GM12878 (cell line): ENCODE data around the gene TESK2. TPM values are rescaled to one million over a fixed set of nuclear protein-coding genes. Genes with fewer than 3 reads are reported as not detected.

ENCODE experiments used
- NRF1 ChIP-seq: conservative IDR thresholded peaks from 2 replicates; pipeline ENCODE4 v1.6.1; 2011; ENCODE audit warnings: mild to moderate bottlenecking, low read depth, low read length, improper control_type of control experiment
- RUNX3 ChIP-seq: IDR thresholded peaks from 2 replicates; pipeline ENCODE4 v1.6.1; 2012; ENCODE audit warnings: low read length, inconsistent platforms
- STAT3 ChIP-seq: IDR thresholded peaks from 2 replicates; pipeline ENCODE4 v1.6.1; 2011; ENCODE audit warnings: low read depth, low read length, improper control_type of control experiment
- polyA plus RNA-seq, 11 experiments: library from polyadenylated mRNA; depleted of rRNA in 4 of 11; unstranded in 6 of 11; stranded (reverse) in 5 of 11; fragments of >200 nt; fragmentation: Nextera tagmentation in 4 of 11; fragmentation: Illumina TruSeq in 1 of 11; extraction: Ambion mirVana in 4 of 11; extraction: Trizol in 1 of 11; gene quantifications; 1 replicate in 1 of 11; 2 replicates in 10 of 11; pipeline versions ENCODE4 v1.2.1 to v1.2.3, GENCODE V29; 2011 to 2016; ENCODE audit warnings: inconsistent platforms in 2 of 11, missing spikeins in 2 of 11, low read depth in 1 of 11
- total RNA-seq, 4 experiments: library from RNA; depleted of rRNA in 3 of 4; stranded (reverse); fragments of >200 nt in 3 of 4; fragmentation: Illumina TruSeq in 1 of 4; extraction: Trizol in 1 of 4; gene quantifications; 2 replicates each; pipeline versions ENCODE4 v1.2.1 to v1.2.3, GENCODE V29; 2013 to 2021
- TF ChIP-seq, protein P1 (sequence below): fragments of 450-650 bp; IDR thresholded peaks from 2 replicates; pipeline ENCODE4 v1.6.1; 2016; ENCODE audit warnings: mild to moderate bottlenecking, moderate library complexity, borderline replicate concordance
- TF ChIP-seq, protein P2 (sequence below), 3 experiments: IDR thresholded peaks in 2 of 3; conservative IDR thresholded peaks in 1 of 3; 2 replicates each; pipeline ENCODE4 v1.5.1; 2011; ENCODE audit warnings: low read depth in 3 of 3, low read length in 3 of 3, mild to moderate bottlenecking in 3 of 3, control low read depth in 2 of 3, moderate library complexity in 2 of 3, inconsistent platforms in 1 of 3, mixed read lengths in 1 of 3; ENCODE audit not compliant: control insufficient read depth in 2 of 3, insufficient read depth in 1 of 3; ENCODE audit errors: extremely low read depth in 1 of 3

The TESK2 gene
- total and polyA plus RNA-seq, 10 of the 15 experiments (the other 5 are each of a cell fraction or from before 2014, with no cell fraction given), result 2.2 to 10.0 (median 5.7) TPM

- TF ChIP-seq, protein P1, sequence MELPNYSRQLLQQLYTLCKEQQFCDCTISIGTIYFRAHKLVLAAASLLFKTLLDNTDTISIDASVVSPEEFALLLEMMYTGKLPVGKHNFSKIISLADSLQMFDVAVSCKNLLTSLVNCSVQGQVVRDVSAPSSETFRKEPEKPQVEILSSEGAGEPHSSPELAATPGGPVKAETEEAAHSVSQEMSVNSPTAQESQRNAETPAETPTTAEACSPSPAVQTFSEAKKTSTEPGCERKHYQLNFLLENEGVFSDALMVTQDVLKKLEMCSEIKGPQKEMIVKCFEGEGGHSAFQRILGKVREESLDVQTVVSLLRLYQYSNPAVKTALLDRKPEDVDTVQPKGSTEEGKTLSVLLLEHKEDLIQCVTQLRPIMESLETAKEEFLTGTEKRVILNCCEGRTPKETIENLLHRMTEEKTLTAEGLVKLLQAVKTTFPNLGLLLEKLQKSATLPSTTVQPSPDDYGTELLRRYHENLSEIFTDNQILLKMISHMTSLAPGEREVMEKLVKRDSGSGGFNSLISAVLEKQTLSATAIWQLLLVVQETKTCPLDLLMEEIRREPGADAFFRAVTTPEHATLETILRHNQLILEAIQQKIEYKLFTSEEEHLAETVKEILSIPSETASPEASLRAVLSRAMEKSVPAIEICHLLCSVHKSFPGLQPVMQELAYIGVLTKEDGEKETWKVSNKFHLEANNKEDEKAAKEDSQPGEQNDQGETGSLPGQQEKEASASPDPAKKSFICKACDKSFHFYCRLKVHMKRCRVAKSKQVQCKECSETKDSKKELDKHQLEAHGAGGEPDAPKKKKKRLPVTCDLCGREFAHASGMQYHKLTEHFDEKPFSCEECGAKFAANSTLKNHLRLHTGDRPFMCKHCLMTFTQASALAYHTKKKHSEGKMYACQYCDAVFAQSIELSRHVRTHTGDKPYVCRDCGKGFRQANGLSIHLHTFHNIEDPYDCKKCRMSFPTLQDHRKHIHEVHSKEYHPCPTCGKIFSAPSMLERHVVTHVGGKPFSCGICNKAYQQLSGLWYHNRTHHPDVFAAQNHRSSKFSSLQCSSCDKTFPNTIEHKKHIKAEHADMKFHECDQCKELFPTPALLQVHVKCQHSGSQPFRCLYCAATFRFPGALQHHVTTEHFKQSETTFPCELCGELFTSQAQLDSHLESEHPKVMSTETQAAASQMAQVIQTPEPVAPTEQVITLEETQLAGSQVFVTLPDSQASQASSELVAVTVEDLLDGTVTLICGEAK, result no peak
- TF ChIP-seq, protein P2, sequence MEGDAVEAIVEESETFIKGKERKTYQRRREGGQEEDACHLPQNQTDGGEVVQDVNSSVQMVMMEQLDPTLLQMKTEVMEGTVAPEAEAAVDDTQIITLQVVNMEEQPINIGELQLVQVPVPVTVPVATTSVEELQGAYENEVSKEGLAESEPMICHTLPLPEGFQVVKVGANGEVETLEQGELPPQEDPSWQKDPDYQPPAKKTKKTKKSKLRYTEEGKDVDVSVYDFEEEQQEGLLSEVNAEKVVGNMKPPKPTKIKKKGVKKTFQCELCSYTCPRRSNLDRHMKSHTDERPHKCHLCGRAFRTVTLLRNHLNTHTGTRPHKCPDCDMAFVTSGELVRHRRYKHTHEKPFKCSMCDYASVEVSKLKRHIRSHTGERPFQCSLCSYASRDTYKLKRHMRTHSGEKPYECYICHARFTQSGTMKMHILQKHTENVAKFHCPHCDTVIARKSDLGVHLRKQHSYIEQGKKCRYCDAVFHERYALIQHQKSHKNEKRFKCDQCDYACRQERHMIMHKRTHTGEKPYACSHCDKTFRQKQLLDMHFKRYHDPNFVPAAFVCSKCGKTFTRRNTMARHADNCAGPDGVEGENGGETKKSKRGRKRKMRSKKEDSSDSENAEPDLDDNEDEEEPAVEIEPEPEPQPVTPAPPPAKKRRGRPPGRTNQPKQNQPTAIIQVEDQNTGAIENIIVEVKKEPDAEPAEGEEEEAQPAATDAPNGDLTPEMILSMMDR (IDR thresholded peaks at IDR 0.05 in 2 of 3, conservative IDR thresholded peaks at IDR 0.05 in 1 of 3; ENCODE audit: control insufficient read depth in 2 of 3, extremely low read depth in 1 of 3, insufficient read depth in 1 of 3, low read depth in 3 of 3, low read length in 3 of 3), result no peak
- TF ChIP-seq NRF1 (no peak), RUNX3 (no peak), STAT3 (no peak)
These were observed 11.8 kb downstream of the TESK2 start (continued) for GRCh38 chr1:45479039-45479748.
